ENCODE data around the gene CDH22.

The CDH22 gene

GRCh38 chr20:46260480-46260879, 47.8 kb downstream of the CDH22 start:
- Histone ChIP-seq H3K9ac (ENCODE audit: low read depth in 1 of 2, low read length in 2 of 2) (no peak overlapping the region), H3K9me3 (ENCODE audit: control insufficient read depth in 1 of 2, low read length in 2 of 2) (no peaks in the 10 kb centered on the region), H3K4me3 (ENCODE audit: low read depth in 1 of 2, low read length in 2 of 2) (no peak overlapping the region), H3K4me1 (ENCODE audit: control insufficient read depth in 1 of 2, insufficient read depth in 2 of 2, low read length in 2 of 2) (no peaks in the 10 kb centered on the region), H3K27me3 (ENCODE audit: control insufficient read depth in 1 of 2, insufficient read depth in 2 of 2, low read length in 2 of 2) (peaks cover 6 to 9% of the 10 kb centered on the region in 2 donors), H3K36me3 (ENCODE audit: control insufficient read depth in 1 of 2, insufficient read depth in 2 of 2, low read length in 2 of 2) (no peaks in the 10 kb centered on the region), H3K27ac (ENCODE audit: low read depth, low read length) (no peak overlapping the region)

DNA sequence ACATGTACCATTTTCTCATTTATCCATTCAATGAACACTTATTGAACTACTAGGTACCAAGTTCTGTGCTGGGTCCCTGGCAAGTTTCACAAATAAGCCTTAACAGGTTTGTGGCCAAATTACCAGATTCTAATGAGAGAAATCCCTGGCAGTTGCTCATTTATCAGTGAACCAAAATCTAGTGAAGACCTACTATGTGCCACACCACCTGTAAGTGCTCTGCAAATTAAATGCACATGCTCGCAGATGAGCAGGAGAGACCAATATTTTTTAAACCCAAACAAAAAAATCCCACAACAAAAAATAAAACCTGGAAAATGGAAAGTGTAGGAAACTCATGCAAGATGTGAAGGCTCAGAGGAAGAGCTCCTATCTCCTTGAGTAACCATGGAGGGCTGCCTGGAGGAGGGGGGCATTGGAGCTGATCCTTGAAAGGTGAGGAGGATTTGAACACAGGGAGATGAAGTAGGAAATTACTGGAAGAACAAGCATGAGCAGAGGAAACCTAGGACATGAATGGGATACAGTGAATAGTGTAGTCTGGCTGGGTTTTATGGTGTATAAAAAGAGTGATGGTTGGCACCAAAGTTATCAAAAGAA, 48.9 kb downstream of the CDH22 start:
- Histone ChIP-seq H3K27ac (ENCODE audit: low read depth, low read length) (no peak overlapping the region), H3K4me1 (ENCODE audit: control insufficient read depth in 1 of 2, insufficient read depth in 2 of 2, low read length in 2 of 2) (no peaks in the 10 kb centered on the region), H3K27me3 (ENCODE audit: control insufficient read depth in 1 of 2, insufficient read depth in 2 of 2, low read length in 2 of 2) (peaks cover 3 to 6% of the 10 kb centered on the region in 2 donors), H3K9ac (ENCODE audit: low read depth in 1 of 2, low read length in 2 of 2) (no peak overlapping the region), H3K36me3 (ENCODE audit: control insufficient read depth in 1 of 2, insufficient read depth in 2 of 2, low read length in 2 of 2) (no peaks in the 10 kb centered on the region), H3K4me3 (ENCODE audit: low read depth in 1 of 2, low read length in 2 of 2) (no peak overlapping the region), H3K9me3 (ENCODE audit: control insufficient read depth in 1 of 2, low read length in 2 of 2) (no peaks in the 10 kb centered on the region)

- no peaks in the 10 kb centered on the region for H3K4me1 ChIP-seq (ENCODE audit: control insufficient read depth in 1 of 2, insufficient read depth in 2 of 2, low read length in 2 of 2)
- H3K9ac ChIP-seq (ENCODE audit: low read depth in 1 of 2, low read length in 2 of 2), result no peak overlapping the region
- H3K9me3 ChIP-seq (ENCODE audit: control insufficient read depth in 1 of 2, low read length in 2 of 2), result no peaks in the 10 kb centered on the region
- peaks cover 8 to 15% of the 10 kb centered on the region in 2 donors for H3K27me3 ChIP-seq (ENCODE audit: control insufficient read depth in 1 of 2, insufficient read depth in 2 of 2, low read length in 2 of 2)
- H3K27ac ChIP-seq (ENCODE audit: low read depth, low read length), result no peak overlapping the region
- H3K4me3 ChIP-seq (ENCODE audit: low read depth in 1 of 2, low read length in 2 of 2), result no peak overlapping the region
- H3K36me3 ChIP-seq (ENCODE audit: control insufficient read depth in 1 of 2, insufficient read depth in 2 of 2, low read length in 2 of 2), result no peaks in the 10 kb centered on the region
Measured at GRCh38 chr20:46257887-46258286, 50.4 kb downstream of the CDH22 start.

GRCh38 chr20:46256293-46256692, 52.0 kb downstream of the CDH22 start:
- peaks cover 21 to 29% of the 10 kb centered on the region in 2 donors for H3K27me3 ChIP-seq (ENCODE audit: control insufficient read depth in 1 of 2, insufficient read depth in 2 of 2, low read length in 2 of 2)
- H3K36me3 ChIP-seq (ENCODE audit: control insufficient read depth in 1 of 2, insufficient read depth in 2 of 2, low read length in 2 of 2), result no peaks in the 10 kb centered on the region
- no peak overlapping the region for H3K27ac ChIP-seq (ENCODE audit: low read depth, low read length)
- H3K4me3 ChIP-seq (ENCODE audit: low read depth in 1 of 2, low read length in 2 of 2), result no peak overlapping the region
- H3K9me3 ChIP-seq (ENCODE audit: control insufficient read depth in 1 of 2, low read length in 2 of 2), result no peaks in the 10 kb centered on the region
- H3K4me1 ChIP-seq (ENCODE audit: control insufficient read depth in 1 of 2, insufficient read depth in 2 of 2, low read length in 2 of 2), result no peaks in the 10 kb centered on the region
- no peak overlapping the region for H3K9ac ChIP-seq (ENCODE audit: low read depth in 1 of 2, low read length in 2 of 2)

GRCh38 chr20:46255440-46256104, 52.7 kb downstream of the CDH22 start:
- Histone ChIP-seq H3K4me3 (ENCODE audit: low read depth in 1 of 2, low read length in 2 of 2) (no peak overlapping the region), H3K27me3 (ENCODE audit: control insufficient read depth in 1 of 2, insufficient read depth in 2 of 2, low read length in 2 of 2) (peaks cover 26 to 32% of the 10 kb centered on the region in 2 donors), H3K4me1 (ENCODE audit: control insufficient read depth in 1 of 2, insufficient read depth in 2 of 2, low read length in 2 of 2) (no peaks in the 10 kb centered on the region), H3K9ac (ENCODE audit: low read depth in 1 of 2, low read length in 2 of 2) (no peak overlapping the region), H3K27ac (ENCODE audit: low read depth, low read length) (no peak overlapping the region), H3K9me3 (ENCODE audit: control insufficient read depth in 1 of 2, low read length in 2 of 2) (no peaks in the 10 kb centered on the region), H3K36me3 (ENCODE audit: control insufficient read depth in 1 of 2, insufficient read depth in 2 of 2, low read length in 2 of 2) (no peaks in the 10 kb centered on the region)

- Histone ChIP-seq H3K4me1 (ENCODE audit: control insufficient read depth in 1 of 2, insufficient read depth in 2 of 2, low read length in 2 of 2) (no peaks in the 10 kb centered on the region), H3K4me3 (ENCODE audit: low read depth in 1 of 2, low read length in 2 of 2) (no peak overlapping the region), H3K36me3 (ENCODE audit: control insufficient read depth in 1 of 2, insufficient read depth in 2 of 2, low read length in 2 of 2) (no peaks in the 10 kb centered on the region), H3K27ac (ENCODE audit: low read depth, low read length) (no peak overlapping the region), H3K9me3 (ENCODE audit: control insufficient read depth in 1 of 2, low read length in 2 of 2) (no peaks in the 10 kb centered on the region), H3K9ac (ENCODE audit: low read depth in 1 of 2, low read length in 2 of 2) (no peak overlapping the region), H3K27me3 (ENCODE audit: control insufficient read depth in 1 of 2, insufficient read depth in 2 of 2, low read length in 2 of 2) (peaks cover 39 to 40% of the 10 kb centered on the region in 2 donors)
Measured at GRCh38 chr20:46253391-46253790, 54.9 kb downstream of the CDH22 start.

DNA sequence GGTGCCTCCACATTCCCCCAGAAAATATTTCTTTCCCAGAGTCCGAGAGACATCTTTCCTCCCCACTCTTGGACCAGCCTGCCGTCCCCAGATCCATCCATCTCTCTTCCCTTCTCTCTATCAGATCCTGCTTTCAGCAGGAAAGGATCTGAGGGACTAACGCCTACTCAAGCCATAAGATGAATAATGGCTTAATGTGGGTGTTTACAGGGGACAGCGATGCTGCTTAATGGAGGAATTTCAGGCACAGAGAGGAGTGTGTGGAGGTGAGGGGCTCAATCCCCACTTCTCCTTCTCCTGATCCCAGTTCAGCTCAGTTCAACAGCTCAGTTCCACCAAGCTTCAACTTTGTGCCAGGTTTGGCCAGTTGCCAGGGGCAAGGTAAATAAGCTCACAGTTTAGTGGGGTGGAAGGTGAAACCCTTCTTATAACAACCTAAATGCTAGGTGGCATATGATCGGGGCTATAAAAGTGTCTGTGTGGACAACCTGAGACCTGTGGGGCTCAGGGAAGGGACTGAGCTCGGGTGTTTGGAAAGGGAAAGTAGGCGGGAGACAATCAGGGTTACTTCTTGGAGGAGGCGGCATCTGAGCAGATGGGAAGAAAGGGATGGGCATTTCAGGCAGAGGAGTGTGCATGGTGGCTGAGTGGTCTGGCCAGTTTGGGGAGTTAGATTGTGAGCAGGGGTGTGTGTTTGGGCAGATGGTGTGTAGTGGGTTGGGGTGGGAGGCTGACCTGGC, 55.8 kb downstream of the CDH22 start:
- H3K36me3 ChIP-seq (ENCODE audit: control insufficient read depth in 1 of 2, insufficient read depth in 2 of 2, low read length in 2 of 2), result no peaks in the 10 kb centered on the region
- no peak overlapping the region for H3K9ac ChIP-seq (ENCODE audit: low read depth in 1 of 2, low read length in 2 of 2)
- peaks cover 33 to 40% of the 10 kb centered on the region in 2 donors for H3K27me3 ChIP-seq (ENCODE audit: control insufficient read depth in 1 of 2, insufficient read depth in 2 of 2, low read length in 2 of 2)
- H3K27ac ChIP-seq (ENCODE audit: low read depth, low read length), result no peak overlapping the region
- H3K9me3 ChIP-seq (ENCODE audit: control insufficient read depth in 1 of 2, low read length in 2 of 2), result no peaks in the 10 kb centered on the region
- no peak overlapping the region for H3K4me3 ChIP-seq (ENCODE audit: low read depth in 1 of 2, low read length in 2 of 2)
- no peaks in the 10 kb centered on the region for H3K4me1 ChIP-seq (ENCODE audit: control insufficient read depth in 1 of 2, insufficient read depth in 2 of 2, low read length in 2 of 2)

- Histone ChIP-seq H3K27ac (ENCODE audit: low read depth, low read length) (no peak overlapping the region), H3K27me3 (ENCODE audit: control insufficient read depth in 1 of 2, insufficient read depth in 2 of 2, low read length in 2 of 2) (peaks cover 39 to 46% of the 10 kb centered on the region in 2 donors)
Measured at GRCh38 chr20:46251211-46251673, 57.1 kb downstream of the CDH22 start.

GRCh38 chr20:46250772-46251171, 57.5 kb downstream of the CDH22 start:
- no peaks in the 10 kb centered on the region for H3K9me3 ChIP-seq (ENCODE audit: control insufficient read depth in 1 of 2, low read length in 2 of 2)
- H3K27me3 ChIP-seq (ENCODE audit: control insufficient read depth in 1 of 2, insufficient read depth in 2 of 2, low read length in 2 of 2), result peaks cover 39 to 47% of the 10 kb centered on the region in 2 donors
- H3K4me1 ChIP-seq (ENCODE audit: control insufficient read depth in 1 of 2, insufficient read depth in 2 of 2, low read length in 2 of 2), result no peaks in the 10 kb centered on the region
- no peak overlapping the region for H3K9ac ChIP-seq (ENCODE audit: low read depth in 1 of 2, low read length in 2 of 2)
- no peaks in the 10 kb centered on the region for H3K36me3 ChIP-seq (ENCODE audit: control insufficient read depth in 1 of 2, insufficient read depth in 2 of 2, low read length in 2 of 2)
- H3K27ac ChIP-seq (ENCODE audit: low read depth, low read length), result no peak overlapping the region
- no peak overlapping the region for H3K4me3 ChIP-seq (ENCODE audit: low read depth in 1 of 2, low read length in 2 of 2)

More at GRCh38 chr20:46251211-46251673, 57.1 kb downstream of the CDH22 start:
- no peak overlapping the region for H3K9ac ChIP-seq (ENCODE audit: low read depth in 1 of 2, low read length in 2 of 2)
- no peaks in the 10 kb centered on the region for H3K36me3 ChIP-seq (ENCODE audit: control insufficient read depth in 1 of 2, insufficient read depth in 2 of 2, low read length in 2 of 2)
- no peak overlapping the region for H3K4me3 ChIP-seq (ENCODE audit: low read depth in 1 of 2, low read length in 2 of 2)
- no peaks in the 10 kb centered on the region for H3K9me3 ChIP-seq (ENCODE audit: control insufficient read depth in 1 of 2, low read length in 2 of 2)
- H3K4me1 ChIP-seq (ENCODE audit: control insufficient read depth in 1 of 2, insufficient read depth in 2 of 2, low read length in 2 of 2), result no peaks in the 10 kb centered on the region

- no peak overlapping the region for H3K9ac ChIP-seq (ENCODE audit: low read depth in 1 of 2, low read length in 2 of 2)
- no peaks in the 10 kb centered on the region for H3K36me3 ChIP-seq (ENCODE audit: control insufficient read depth in 1 of 2, insufficient read depth in 2 of 2, low read length in 2 of 2)
- no peaks in the 10 kb centered on the region for H3K9me3 ChIP-seq (ENCODE audit: control insufficient read depth in 1 of 2, low read length in 2 of 2)
- peaks cover 39 to 54% of the 10 kb centered on the region in 2 donors for H3K27me3 ChIP-seq (ENCODE audit: control insufficient read depth in 1 of 2, insufficient read depth in 2 of 2, low read length in 2 of 2)
- no peak overlapping the region for H3K27ac ChIP-seq (ENCODE audit: low read depth, low read length)
- no peak overlapping the region for H3K4me3 ChIP-seq (ENCODE audit: low read depth in 1 of 2, low read length in 2 of 2)
- no peaks in the 10 kb centered on the region for H3K4me1 ChIP-seq (ENCODE audit: control insufficient read depth in 1 of 2, insufficient read depth in 2 of 2, low read length in 2 of 2)
Measured at GRCh38 chr20:46249671-46250070, 58.6 kb downstream of the CDH22 start.
